IPS-20b (cell line): ENCODE results near the gene RPL22.
A peak's percentile ranks its signal among the peaks of the same experiment; 100 is the strongest.

Experiments
- H3K27ac ChIP-seq: one replicate; pipeline ENCODE4 v1.5.1; 2013; ENCODE audit warnings: low read length
- H3K27me3 ChIP-seq: 2 replicates; pipeline ENCODE4 v1.6.1; 2013; ENCODE audit warnings: mild to moderate bottlenecking, low read length, inconsistent platforms; ENCODE audit not compliant: insufficient read depth
- H3K36me3 ChIP-seq: 2 replicates; pipeline ENCODE4 v1.6.1; 2013; ENCODE audit warnings: low read depth, mild to moderate bottlenecking, inconsistent platforms, low read length, moderate library complexity; ENCODE audit not compliant: insufficient read depth
- H3K4me1 ChIP-seq: 2 replicates; pipeline ENCODE4 v1.6.1; 2013; ENCODE audit warnings: mild to moderate bottlenecking, control low read depth, inconsistent platforms, low read length, moderate library complexity; ENCODE audit not compliant: insufficient read depth
- H3K4me3 ChIP-seq: 2 replicates; pipeline ENCODE4 v1.5.1; 2013; ENCODE audit warnings: mild to moderate bottlenecking, low read length, inconsistent platforms
- H3K9ac ChIP-seq: 2 replicates; pipeline ENCODE4 v1.6.1; 2013; ENCODE audit warnings: low read depth, mild to moderate bottlenecking, inconsistent platforms, low read length, moderate library complexity
- H3K9me3 ChIP-seq: 2 replicates; pipeline ENCODE4 v1.6.1; 2013; ENCODE audit warnings: mild to moderate bottlenecking, low read depth, low read length, inconsistent platforms; ENCODE audit not compliant: insufficient read depth

RPL22 gene

DNA sequence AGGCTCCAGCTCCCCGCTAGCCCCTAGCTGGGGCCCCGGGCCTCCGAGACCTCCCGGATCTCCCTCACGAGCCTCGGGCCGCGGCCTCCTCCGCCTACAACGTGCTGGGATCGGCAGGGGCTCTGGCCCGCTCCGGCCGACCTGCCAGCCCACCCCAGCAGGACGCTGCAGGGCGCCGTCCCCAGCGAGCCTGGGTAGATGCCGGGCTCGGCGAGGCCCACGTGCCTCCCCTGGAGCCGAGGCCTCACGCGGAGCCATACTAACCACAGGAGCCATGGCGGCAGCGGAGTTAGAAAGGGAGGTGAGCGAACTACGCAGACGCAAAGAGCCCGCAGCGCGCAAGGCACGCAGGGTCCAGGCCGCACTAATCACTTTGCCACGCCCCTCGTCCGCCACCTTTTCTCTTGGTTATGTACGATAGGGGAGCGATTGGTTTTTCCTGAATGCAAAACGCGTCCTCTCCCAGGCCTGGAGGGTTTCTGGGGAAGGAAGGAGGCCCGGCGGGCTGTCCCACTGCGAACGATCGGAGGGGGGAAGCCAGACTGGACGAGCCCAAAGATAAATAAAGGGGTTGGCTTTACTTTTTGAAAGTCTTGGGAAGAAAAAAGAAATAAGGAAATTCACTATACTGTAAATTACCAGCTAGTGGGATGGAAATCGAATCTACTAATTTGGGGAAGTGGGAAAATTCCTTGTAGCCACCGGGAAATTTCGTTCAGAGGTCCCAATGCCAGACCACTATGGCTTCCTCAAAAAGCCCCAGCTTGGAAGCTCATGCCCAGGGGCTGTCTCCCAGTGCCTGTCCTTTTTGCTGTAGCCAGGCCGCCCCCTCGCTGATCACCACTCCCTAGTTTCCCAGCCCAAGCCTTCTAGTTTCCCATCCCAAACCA, at the start of gene RPL22:
Gene RPL22 (minus strand): TSS at position 298 of the 890 bp plus-strand sequence. CDS start 22 bp downstream, at position 276.
- peaks cover 14% of the 10 kb centered on the region for H3K4me1 ChIP-seq
- H3K27ac ChIP-seq, result peak within 1 kb of the TSS; percentile 88
- H3K36me3 ChIP-seq, result peaks cover 39% of the 10 kb centered on the region

DNA sequence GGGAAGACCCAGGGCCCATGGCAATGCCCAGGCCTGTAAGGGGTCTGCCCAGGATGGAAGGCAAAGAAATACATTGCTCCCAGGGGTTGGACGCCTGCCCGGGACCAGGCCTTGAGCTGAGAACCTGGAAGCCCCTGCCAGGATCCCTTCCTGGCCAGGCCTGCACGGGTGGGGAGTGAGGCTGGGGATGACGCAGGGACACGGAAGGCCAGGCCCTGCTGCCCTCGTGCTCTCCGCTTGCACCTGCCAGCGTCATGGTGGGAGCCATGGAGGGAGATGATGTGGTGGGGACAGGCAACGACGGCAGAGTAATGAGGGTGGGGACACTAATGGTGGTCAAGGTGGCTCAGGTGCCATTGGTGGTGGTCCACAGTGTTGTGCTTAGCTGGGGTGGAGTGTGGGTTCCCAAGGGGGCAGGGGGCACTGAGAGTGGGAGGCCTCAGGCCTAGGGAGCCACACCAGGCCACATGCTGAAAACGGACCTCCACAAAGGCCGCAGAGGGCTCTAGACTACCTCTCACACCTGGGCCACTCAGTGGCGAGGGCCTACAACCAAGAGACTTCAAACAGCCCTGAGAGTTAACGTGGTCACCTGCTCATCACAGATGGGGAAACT, 48.9 kb upstream of the RPL22 start:
- Histone ChIP-seq H3K9me3 (no peaks in the 10 kb centered on the region), H3K27ac (no peak overlapping the region), H3K9ac (no peak overlapping the region), H3K27me3 (peaks cover 84% of the 10 kb centered on the region), H3K4me1 (peaks cover 7% of the 10 kb centered on the region; the same call in 1 of the 2 replicates), H3K36me3 (no peaks in the 10 kb centered on the region), H3K4me3 (no peak overlapping the region)

More for the DNA sequence above, at the start of gene RPL22:
- H3K9me3 ChIP-seq, result no peaks in the 10 kb centered on the region
- no peaks in the 10 kb centered on the region for H3K27me3 ChIP-seq
- H3K4me3 ChIP-seq, result peak within 1 kb of the TSS; percentile 76
- peak within 1 kb of the TSS; percentile 83 for H3K9ac ChIP-seq

DNA sequence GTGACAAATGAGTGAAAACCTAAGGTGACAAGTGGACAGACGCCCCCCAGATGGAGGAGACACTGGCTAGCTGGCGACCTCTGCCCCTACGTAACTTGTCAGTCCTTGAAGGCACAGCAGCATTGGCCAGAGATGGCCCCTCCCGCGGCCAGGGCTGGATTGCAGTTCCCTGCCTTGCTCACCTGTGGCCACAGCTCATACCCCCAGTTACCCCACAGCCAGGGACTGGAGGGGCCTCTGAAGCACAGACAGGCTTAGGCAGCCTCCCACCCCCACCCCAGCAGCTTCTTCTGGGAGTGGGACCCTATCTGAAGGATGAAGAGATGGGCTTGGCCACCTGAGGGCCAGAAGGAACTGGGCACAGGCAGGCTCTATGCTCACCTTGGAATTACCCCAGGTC, 48.3 kb upstream of the RPL22 start:
- Histone ChIP-seq H3K36me3 (no peaks in the 10 kb centered on the region), H3K9ac (no peak overlapping the region), H3K4me3 (no peak overlapping the region), H3K27ac (no peak overlapping the region), H3K27me3 (peaks cover 85% of the 10 kb centered on the region), H3K9me3 (no peaks in the 10 kb centered on the region), H3K4me1 (peaks cover 13% of the 10 kb centered on the region; the same call in 1 of the 2 replicates)

DNA sequence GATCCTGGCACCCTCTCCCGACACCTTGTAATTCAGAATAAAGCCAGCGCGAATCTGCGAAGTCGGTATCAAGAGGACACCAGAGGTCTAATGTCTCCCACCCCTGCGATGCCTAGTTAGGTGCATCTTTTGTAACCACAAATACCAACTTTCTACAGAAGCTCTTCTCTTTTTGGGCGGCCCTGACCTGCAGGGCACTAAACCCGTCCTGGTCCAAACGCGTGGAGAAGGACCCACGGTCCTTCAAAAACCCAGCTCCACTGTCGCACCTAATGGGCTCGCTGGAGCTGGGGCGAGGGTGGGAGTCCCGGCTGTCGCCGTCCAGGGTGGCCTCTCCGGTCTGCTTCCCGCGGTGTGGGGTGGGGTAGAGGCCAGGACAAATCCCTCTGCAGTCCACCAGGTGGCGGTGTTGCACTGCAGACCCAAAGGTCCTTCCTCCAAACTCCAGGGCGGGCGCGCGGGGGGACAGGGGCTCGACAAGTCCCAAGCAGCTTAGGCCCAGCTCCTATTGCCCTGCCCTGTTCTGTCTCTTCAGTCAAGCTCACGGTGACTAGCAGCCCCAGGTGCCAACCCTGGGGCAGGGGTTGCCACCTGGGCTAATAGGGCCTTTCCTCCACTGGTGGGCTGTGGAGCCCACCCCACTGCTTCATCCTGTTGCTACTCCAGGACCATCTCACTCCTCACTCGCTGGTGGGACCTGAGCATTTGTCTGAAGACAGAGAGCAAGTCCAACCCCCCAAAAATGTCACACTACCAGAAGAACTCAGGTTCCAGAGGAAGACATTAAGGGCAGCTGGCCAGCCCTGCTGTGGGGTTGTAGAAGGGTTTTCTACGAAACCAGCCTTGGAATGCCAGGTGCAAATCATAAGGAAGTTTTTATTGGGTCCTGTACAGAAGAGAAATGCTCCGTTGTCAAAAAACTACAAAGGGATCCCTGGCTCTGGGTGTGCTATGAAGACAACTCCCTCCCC, 47.4 kb upstream of the RPL22 start:
- H3K4me3 ChIP-seq, result peak overlapping the region; percentile 86
- H3K27me3 ChIP-seq, result peaks cover 77% of the 10 kb centered on the region
- H3K9ac ChIP-seq, result peak overlapping the region; percentile 31; the same call in 1 of the 2 replicates
- H3K27ac ChIP-seq, result no peak overlapping the region
- peaks cover 13% of the 10 kb centered on the region; the same call in 1 of the 2 replicates for H3K4me1 ChIP-seq
- H3K36me3 ChIP-seq, result no peaks in the 10 kb centered on the region
- no peaks in the 10 kb centered on the region for H3K9me3 ChIP-seq

DNA sequence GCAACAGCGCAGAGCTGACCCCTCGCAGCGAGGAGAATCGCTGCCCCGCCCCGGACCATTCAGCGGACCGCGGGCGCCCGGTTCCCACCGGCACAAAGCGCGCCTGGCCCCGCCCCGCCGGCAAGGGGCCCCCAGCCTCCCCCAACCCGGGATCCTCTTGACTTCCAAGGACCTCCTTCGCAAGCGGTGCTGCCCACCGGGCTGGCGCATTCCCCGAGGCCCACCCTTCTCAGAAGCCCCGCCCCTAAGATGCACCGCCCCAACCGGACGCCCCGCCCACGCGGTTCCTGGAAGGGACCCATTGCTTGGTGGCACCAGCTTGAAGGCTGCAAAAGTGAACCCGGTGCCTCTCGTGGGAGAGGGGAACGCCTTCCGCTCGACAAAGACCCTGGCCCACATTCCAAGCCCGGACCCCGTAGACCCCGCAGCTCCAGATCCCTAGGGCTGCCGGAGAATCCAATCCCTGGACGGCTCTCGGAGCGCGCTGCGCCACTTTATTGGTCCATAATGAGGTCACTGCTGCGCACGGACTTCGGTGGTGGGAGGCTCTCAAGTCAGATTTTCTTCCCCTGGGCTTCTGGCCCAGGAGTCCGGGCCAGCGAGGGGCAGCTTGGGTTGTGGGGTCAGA, 46.6 kb upstream of the RPL22 start:
- Histone ChIP-seq H3K36me3 (no peaks in the 10 kb centered on the region), H3K27me3 (peaks cover 75% of the 10 kb centered on the region), H3K4me1 (peaks cover 18% of the 10 kb centered on the region), H3K4me3 (peak overlapping the region; percentile 86), H3K27ac (no peak overlapping the region), H3K9ac (peak overlapping the region; percentile 55; the same call in 1 of the 2 replicates), H3K9me3 (no peaks in the 10 kb centered on the region)

DNA sequence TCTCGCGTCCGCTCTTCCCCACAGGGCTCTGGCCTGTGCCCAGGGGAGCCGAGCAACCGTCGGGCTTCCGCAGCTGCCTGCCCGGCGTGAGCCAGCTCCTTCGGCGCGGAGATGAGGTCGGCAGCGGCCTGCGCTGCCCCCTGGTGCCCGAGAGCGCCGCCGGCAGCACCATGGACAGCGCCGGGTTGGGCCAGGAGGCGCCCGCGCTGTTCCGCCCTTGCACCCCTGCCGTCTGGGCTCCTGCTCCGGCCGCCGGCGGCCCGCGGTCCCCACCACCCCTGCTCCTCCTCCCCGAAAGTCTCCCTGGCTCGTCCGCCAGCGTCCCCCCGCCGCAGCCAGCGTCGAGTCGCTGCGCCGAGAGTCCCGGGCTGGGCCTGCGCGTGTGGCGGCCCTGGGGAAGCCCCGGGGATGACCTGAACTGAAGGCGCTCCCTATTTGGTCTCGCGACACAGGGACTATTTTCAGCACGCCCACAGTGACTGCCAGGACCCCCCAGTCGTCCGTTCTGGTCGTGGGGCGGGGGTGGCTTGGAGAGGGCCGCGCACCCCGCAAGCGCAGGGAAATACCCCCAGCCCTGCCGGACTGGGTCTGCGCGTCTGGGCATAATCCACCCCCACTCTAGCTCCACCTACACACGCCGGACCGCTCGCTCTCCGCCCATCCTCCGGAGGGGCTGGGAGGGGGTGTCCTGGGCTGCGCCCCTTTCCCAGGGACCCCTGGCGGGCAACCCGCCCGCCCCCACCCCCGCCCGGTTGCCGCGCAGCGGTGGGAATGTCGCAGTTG, 45.9 kb upstream of the RPL22 start:
- no peak overlapping the region for H3K27ac ChIP-seq
- H3K9me3 ChIP-seq, result no peaks in the 10 kb centered on the region
- peaks cover 25% of the 10 kb centered on the region for H3K4me1 ChIP-seq
- H3K36me3 ChIP-seq, result no peaks in the 10 kb centered on the region
- peaks cover 74% of the 10 kb centered on the region for H3K27me3 ChIP-seq
- H3K4me3 ChIP-seq, result peak overlapping the region; percentile 86; the same call in 1 of the 2 replicates
- H3K9ac ChIP-seq, result peak overlapping the region; percentile 55; the same call in 1 of the 2 replicates

DNA sequence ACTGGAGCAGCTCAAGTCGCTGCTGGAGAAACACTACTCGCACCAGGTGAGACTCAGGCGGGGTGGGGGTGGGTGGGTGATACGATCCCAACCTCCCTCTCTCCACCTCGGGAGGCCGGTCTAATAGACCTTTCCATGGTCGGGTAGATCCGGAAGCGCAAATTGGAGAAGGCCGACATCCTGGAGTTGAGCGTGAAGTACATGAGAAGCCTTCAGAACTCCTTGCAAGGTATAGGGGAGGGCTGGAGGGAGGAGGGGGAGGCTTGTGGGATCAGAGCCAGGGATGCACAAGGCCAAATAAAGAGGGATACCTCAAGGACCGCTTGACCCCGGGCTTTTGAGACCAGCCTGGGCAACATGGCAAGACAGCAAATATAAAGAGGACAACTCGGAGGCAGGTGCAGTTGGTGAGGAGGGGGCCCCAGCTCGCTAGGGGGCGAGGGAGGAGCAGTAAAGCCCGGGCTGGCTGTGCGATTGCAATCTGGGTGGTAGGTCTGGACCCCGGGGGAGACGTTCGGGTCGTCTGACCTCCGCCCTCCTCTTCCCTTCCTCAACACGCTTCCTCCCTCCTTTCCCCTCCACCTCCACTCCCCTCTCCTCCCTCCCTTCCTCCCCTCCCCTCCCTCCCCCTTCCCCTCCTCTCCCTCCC, 45.1 kb upstream of the RPL22 start:
- H3K27me3 ChIP-seq, result peaks cover 70% of the 10 kb centered on the region
- peak overlapping the region; percentile 68; the same call in 1 of the 2 replicates for H3K9ac ChIP-seq
- no peaks in the 10 kb centered on the region for H3K9me3 ChIP-seq
- H3K4me3 ChIP-seq, result peak overlapping the region; percentile 86
- no peak overlapping the region for H3K27ac ChIP-seq
- H3K36me3 ChIP-seq, result no peaks in the 10 kb centered on the region
- peaks cover 31% of the 10 kb centered on the region for H3K4me1 ChIP-seq

DNA sequence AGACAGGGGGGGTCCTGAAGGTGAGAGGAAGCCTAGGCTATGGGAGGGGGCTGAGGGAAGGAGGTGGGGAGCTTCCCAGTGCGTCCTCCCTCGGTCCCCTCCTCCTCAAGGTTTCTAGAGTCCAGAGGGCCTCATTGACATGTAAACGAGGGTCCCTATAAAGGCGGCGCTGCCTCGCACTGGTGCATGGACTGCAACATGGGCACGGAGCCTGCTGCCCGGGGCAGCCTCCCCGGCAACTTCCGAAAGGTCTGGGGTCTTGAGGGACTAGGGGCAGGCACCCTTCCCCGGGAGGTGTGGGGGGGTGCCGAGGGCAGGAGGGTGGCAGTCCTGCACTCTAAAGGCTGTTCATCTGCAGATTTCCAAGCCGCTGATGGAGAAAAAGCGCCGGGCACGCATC, 44.6 kb upstream of the RPL22 start, which contains the start of gene HES3:
Gene HES3 (plus strand): TSS at position 187 of the 400 bp plus-strand sequence. CDS start 187 bp downstream, at position 374.
- Histone ChIP-seq H3K9ac (peak within 1 kb of the TSS; percentile 68; the same call in 1 of the 2 replicates), H3K27me3 (peaks cover 66% of the 10 kb centered on the region), H3K4me3 (peak within 1 kb of the TSS; percentile 86), H3K36me3 (no peaks in the 10 kb centered on the region), H3K27ac (no peak within 1 kb of the TSS), H3K4me1 (peaks cover 34% of the 10 kb centered on the region), H3K9me3 (no peaks in the 10 kb centered on the region)

DNA sequence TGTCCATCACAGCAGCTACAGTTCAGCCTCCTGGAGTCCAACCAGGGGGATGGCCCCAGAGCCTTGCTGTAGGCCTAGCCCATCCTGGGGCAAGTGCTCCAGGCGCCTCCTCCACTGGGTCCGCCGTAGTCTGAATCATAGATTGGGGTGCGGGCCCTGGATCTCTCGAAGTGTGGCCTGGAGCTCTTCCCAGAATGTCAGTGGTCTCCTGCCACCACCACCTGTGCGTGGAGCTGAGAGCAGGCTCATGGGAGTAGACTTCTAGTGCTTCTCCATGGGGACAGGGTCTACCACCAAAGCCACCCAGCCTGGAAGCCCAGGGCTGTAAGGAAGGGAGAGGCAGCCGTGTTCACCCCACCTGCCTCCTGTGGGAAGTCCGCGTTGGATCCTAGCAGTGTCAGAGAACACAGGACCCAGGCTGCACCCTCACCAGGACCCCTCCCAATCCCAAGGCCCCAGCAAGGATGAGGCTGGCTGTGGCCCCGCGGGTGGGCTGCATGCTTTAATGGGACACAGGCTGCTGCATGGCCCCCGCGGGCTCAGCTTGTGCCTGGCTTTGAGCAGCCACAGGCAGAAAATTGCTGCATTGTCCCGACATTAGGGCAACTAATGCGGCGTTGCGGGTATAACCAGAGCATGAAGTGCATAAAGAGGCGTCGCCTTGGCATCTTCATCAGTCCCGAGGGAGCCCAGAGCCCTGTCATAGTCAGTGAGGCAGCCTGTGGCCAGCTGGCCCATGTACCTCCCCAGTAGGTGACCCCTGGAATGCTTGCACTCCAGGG, 43.8 kb upstream of the RPL22 start:
- Histone ChIP-seq H3K9ac (no peak overlapping the region; the same call in 1 of the 2 replicates), H3K27me3 (peaks cover 59% of the 10 kb centered on the region), H3K9me3 (no peaks in the 10 kb centered on the region), H3K4me1 (peaks cover 40% of the 10 kb centered on the region), H3K36me3 (no peaks in the 10 kb centered on the region), H3K27ac (no peak overlapping the region), H3K4me3 (peak overlapping the region; percentile 86; the same call in 1 of the 2 replicates)
